Stimulated activated CD8-positive, alpha-beta memory T cell treated with anti-CD3 and anti-CD28 coated beads, Interleukin-15, amount 100 ng/mL, for 24 hours (primary cell): ENCODE data around the gene ZFYVE9.
"Not testable (repeated sequence)": the region's sequence is repeated elsewhere in the genome, so short reads cannot be mapped to it uniquely, and the experiment has no call there.

Source experiments
- DNase-seq: peaks from one replicate; pipeline ENCODE4 v3.0.0-alpha.2; 2020; ENCODE audit warnings: low read depth

The ZFYVE9 gene

GRCh38 chr1:52190500-52191252 is 48.8 kb downstream of the ZFYVE9 start:
- DNase-seq = no peak

GRCh38 chr1:52191395-52191965 is 49.6 kb downstream of the ZFYVE9 start:
- DNase-seq = no peak

- DNase-seq = no peak
Observed at GRCh38 chr1:52192024-52192423, 50.1 kb downstream of the ZFYVE9 start.

GRCh38 chr1:52192436-52192835 is 50.5 kb downstream of the ZFYVE9 start:
- no peak for DNase-seq

GRCh38 chr1:52193985-52194384 is 52.1 kb downstream of the ZFYVE9 start:
- DNase-seq = no peak

- DNase-seq = no peak
Observed at GRCh38 chr1:52195161-52195560, 53.3 kb downstream of the ZFYVE9 start.

- no peak for DNase-seq
Observed at GRCh38 chr1:52203935-52204625, 62.2 kb downstream of the ZFYVE9 start.

GRCh38 chr1:52204696-52205095 is 62.8 kb downstream of the ZFYVE9 start:
- DNase-seq = no peak

GRCh38 chr1:52206686-52207085 is 64.8 kb downstream of the ZFYVE9 start:
- not testable (repeated sequence) for DNase-seq

- no peak for DNase-seq
Observed at GRCh38 chr1:52209429-52209828, 67.5 kb downstream of the ZFYVE9 start.

GRCh38 chr1:52210044-52210443 is 68.2 kb downstream of the ZFYVE9 start:
- no peak for DNase-seq

- no peak for DNase-seq
Observed at GRCh38 chr1:52216907-52217458, 75.1 kb downstream of the ZFYVE9 start.

- no peak for DNase-seq
Observed at GRCh38 chr1:52225174-52225573, 83.3 kb downstream of the ZFYVE9 start.

GRCh38 chr1:52229494-52229893 is 87.6 kb downstream of the ZFYVE9 start:
- no peak for DNase-seq

- no peak for DNase-seq
Observed at GRCh38 chr1:52233463-52233862, 91.6 kb downstream of the ZFYVE9 start.

- DNase-seq = no peak
Observed at GRCh38 chr1:52234014-52234413, 92.1 kb downstream of the ZFYVE9 start.

GRCh38 chr1:52234708-52235107 is 92.8 kb downstream of the ZFYVE9 start:
- no peak for DNase-seq

- no peak for DNase-seq
Observed at GRCh38 chr1:52235646-52236045, 93.8 kb downstream of the ZFYVE9 start.

- no peak for DNase-seq
Observed at GRCh38 chr1:52237430-52237829, 95.5 kb downstream of the ZFYVE9 start.

GRCh38 chr1:52238474-52238873 is 96.6 kb downstream of the ZFYVE9 start:
- no peak for DNase-seq

- no peak for DNase-seq
Observed at GRCh38 chr1:52238887-52239707, 97.2 kb downstream of the ZFYVE9 start.

- no peak for DNase-seq
Observed at GRCh38 chr1:52239708-52240001, 97.8 kb downstream of the ZFYVE9 start.
